Astrocyte of the cerebellum (primary cell): Measurements from ENCODE around the gene WDR33.
"Not testable (repeated sequence)": the region's sequence is repeated elsewhere in the genome, so short reads cannot be mapped to it uniquely, and the experiment has no call there.

Experiments used
- DNase-seq: peaks from one replicate; pipeline ENCODE4 v3.0.0-alpha.2; 2011; ENCODE audit warnings: low read depth
- H3K4me3 ChIP-seq: 2 replicates; pipeline ENCODE4 v1.5.1; 2011; ENCODE audit warnings: mild to moderate bottlenecking, low read depth, low read length, moderate library complexity
- CTCF ChIP-seq: IDR thresholded peaks from 2 replicates; pipeline ENCODE4 v1.5.1; 2012; ENCODE audit warnings: low read length, low read depth, moderate library complexity, mild to moderate bottlenecking; ENCODE audit errors: missing control alignments
- in situ Hi-C: cut with HindIII; loops from 2 replicates; pipeline ENCODE4 v1.10.0; 2017; ENCODE audit warnings: low sequenced_read_pairs

WDR33 gene

DNA sequence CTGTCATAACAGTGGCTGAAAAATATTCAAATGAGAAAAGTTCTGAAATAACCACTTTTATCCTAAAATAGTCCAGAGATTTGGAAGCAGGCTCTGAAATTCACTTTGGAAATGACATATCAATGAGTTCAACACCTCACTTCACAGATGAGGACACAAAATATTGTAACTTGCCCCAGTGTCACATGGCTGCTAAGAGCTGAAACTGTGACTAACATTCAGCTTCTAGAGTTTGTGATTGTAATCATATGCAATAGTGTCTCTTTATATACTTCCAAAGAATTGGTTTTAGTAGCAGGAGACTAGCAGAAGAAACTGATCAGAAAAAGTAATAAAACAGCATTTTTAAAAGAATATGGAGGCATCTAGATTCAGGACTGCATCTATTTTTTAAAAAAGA is 57.6 kb downstream of the WDR33 start:
- no peak for DNase-seq
- no peak overlapping the region for H3K4me3 ChIP-seq
- in situ Hi-C loops, result no loop called here
- TF ChIP-seq CTCF, result no peak

- in situ Hi-C loops, result loop anchor here (5.0 kb wide), 1 partner anchor 58 kb away; no protein-coding TSS in a partner anchor
- H3K4me3 ChIP-seq, result not testable (repeated sequence)
- DNase-seq, result peak; percentile 16
Measured at GRCh38 chr2:127749537-127749936, 61.4 kb downstream of the WDR33 start.

DNA sequence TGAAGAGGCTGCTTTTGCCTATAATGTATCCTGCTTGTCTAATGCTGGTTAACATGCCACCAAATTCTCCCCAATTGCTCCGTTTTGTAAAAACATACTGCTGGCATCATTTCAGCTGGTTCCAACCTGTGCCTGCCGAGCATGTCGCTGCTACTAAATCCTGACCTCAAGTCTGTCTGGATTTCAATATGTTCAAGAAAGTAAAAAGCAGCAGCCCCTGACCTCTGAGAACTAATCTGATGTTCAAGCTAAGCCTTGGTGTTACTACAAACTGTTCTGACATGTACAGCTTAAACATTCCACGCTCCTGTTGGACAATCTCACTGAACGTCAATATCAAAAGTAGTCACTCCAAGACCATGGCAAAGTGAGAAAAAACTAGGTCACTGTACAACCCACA is 63.4 kb downstream of the WDR33 start:
- in situ Hi-C loops, result loop anchor here (5.0 kb wide), 1 partner anchor 60 kb away; no protein-coding TSS in a partner anchor
- TF ChIP-seq CTCF, result no peak
- no peak overlapping the region for H3K4me3 ChIP-seq
- DNase-seq, result no peak

DNA sequence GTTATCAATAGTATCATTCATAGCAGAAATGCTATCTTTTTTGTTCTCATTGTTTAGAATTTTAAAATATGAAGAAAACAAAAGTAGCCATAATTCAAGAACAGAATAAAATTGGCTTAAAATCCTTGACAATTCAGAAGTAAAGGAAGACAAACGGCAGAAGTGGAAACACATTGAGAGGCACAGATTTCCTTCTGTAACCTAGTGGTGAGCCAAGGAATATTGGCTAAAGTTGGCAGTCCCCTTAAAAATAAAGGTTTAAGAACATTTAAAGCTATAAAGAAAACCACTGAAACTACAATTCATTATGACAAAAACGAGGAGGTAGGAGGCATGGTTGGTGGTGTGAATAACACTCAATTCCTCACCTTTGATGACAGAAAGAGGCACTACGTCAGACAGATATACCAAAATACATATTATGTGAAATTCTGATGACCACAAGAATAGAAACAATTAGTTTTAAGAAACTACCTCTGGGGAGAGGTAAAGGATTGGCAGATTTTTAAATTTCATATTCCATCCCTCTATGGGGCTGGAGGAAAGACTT is 67.4 kb downstream of the WDR33 start:
- in situ Hi-C loops, result no loop called here
- H3K4me3 ChIP-seq, result no peak overlapping the region
- no peak for DNase-seq
- no peak for TF ChIP-seq CTCF

DNA sequence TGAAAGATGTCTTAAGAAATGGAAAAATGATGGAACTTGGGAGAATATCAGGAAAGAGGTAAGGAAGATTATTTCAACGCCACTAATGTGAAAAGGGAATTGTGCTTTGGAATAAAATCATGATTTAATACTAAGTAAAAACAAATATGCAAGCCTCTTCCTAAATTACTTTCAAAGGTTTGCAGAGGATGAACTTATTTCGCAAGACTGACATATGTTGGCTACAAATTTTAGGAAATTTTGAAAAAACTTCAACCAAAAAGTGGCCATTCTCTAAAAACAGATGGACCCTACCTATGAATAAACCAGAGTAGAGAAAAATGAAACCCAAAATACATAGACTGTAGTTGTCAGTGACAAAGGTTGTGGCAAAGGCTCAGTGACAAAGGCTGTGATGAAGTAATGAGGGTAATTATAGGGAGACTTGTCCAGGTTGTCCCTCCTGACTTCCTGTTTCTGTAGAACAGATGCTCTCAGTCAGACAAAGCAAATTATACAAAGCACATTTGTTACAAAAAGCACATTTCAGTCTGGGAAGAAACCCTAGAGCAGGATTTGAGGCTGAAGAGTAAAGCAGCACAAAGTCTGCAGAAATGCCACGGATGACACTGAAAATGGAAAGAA is 70.2 kb downstream of the WDR33 start:
- TF ChIP-seq CTCF, result no peak
- DNase-seq, result no peak
- no peak overlapping the region for H3K4me3 ChIP-seq
- in situ Hi-C loops, result no loop called here

- no peak overlapping the region for H3K4me3 ChIP-seq
- in situ Hi-C loops, result no loop called here
- DNase-seq, result no peak
- TF ChIP-seq CTCF, result no peak
Measured at GRCh38 chr2:127739800-127740199, 71.2 kb downstream of the WDR33 start.

DNA sequence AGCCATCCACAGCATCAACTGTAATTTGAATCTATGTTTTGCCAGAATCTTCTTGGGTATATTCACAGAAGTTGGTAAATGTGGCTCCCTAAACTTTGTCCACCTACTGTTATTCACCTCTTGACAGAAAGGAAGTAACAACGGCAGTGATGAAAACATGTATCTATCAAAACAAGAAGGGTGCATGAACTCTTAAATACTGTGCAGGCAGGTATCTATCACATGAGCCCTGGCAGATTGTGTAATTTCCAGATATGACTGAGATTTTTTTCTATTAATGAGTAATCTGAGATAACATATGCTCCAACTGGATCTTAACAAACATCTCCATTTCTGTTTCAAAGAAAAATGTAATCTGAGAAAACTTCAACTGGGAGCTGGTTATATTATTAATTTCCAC is 73.1 kb downstream of the WDR33 start:
- DNase-seq, result no peak
- in situ Hi-C loops, result no loop called here
- TF ChIP-seq CTCF, result no peak

More for the DNA sequence above, 73.1 kb downstream of the WDR33 start:
- H3K4me3 ChIP-seq, result no peak overlapping the region
